ENCODE results near the gene TACR1. TPM values are rescaled to one million over a fixed set of nuclear protein-coding genes. Genes with fewer than 3 reads are reported as not detected.

Gene TACR1
- total and polyA plus RNA-seq, 2 of the 13 experiments (the other 11 are each of a cell fraction or from before 2014, with no cell fraction given): not detected

DNA sequence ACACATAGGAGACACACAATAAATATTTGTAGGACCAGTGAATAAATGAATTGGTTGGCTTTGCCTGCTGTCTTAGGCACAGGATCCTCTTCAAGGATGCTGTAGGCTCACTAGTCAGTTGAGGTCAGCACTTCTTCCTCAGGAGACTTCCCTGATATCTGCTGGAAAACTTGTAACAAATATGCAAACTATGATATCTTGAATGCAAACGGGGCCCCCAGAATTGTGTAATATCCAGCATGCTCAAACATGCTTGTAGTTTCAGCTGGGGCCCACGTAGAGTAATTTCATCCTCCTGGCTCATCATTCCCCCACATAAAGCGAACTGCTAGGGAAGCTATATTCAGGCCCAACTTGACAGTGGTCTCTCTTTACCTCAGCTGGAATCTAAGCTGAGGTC, 197.3 kb downstream of the TACR1 start (continued):
- TF ChIP-seq CAMTA2 (CRISPR knock-in tag; IDR thresholded peaks at IDR 0.05; ENCODE audit: borderline replicate concordance) (no peak), YY1 (IDR thresholded peaks at IDR 0.05; ENCODE audit: insufficient read depth, insufficient replicate concordance, low read depth, low read length) (no peak), EZH2 (conservative IDR thresholded peaks at IDR 0.05; ENCODE audit: low read depth, low read length) (no peak), ZNF547 (CRISPR knock-in tag; IDR thresholded peaks at IDR 0.05) (no peak), CEBPG (CRISPR knock-in tag; IDR thresholded peaks at IDR 0.05) (0 out of 2 replicates have a peak, but pooled peaks have one; percentile 47)
- TF ChIP-seq, protein P1, sequence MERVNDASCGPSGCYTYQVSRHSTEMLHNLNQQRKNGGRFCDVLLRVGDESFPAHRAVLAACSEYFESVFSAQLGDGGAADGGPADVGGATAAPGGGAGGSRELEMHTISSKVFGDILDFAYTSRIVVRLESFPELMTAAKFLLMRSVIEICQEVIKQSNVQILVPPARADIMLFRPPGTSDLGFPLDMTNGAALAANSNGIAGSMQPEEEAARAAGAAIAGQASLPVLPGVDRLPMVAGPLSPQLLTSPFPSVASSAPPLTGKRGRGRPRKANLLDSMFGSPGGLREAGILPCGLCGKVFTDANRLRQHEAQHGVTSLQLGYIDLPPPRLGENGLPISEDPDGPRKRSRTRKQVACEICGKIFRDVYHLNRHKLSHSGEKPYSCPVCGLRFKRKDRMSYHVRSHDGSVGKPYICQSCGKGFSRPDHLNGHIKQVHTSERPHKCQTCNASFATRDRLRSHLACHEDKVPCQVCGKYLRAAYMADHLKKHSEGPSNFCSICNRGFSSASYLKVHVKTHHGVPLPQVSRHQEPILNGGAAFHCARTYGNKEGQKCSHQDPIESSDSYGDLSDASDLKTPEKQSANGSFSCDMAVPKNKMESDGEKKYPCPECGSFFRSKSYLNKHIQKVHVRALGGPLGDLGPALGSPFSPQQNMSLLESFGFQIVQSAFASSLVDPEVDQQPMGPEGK (CRISPR knock-in tag; IDR thresholded peaks at IDR 0.05): peak; percentile 46; the same call in 1 of the 2 replicates

DNA sequence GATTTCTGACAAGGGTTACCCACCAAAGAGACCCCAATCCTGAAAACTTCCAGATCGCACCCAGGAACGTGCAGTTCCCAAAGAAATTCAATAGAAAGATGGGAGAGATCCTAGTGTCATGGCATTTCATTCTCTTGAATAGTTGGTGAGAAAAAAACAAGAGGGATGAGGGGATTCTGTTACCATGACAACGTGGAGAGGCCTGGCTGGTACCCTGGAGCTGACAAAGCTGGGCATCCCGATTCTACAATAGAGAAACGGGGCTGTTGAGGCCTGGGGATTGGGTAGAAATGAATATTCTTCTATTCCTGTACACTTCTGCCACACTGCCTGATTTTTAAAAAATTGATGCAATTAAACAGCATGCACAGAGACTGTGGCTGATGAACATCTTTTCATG, 199.9 kb downstream of the TACR1 start:
- in situ Hi-C loops (cut with HindIII; ENCODE audit: extremely low pct_ligation_motif_present, low pct_unique_long_range_greater_than_20kb): no loop called here
- H3K9me3 ChIP-seq (ENCODE audit: low read length): no peaks in the 10 kb centered on the region
- ATAC-seq: no peak
- no peak overlapping the region for H3K4me2 ChIP-seq (ENCODE audit: low read depth, low read length)
- 91% methylated on average over 5 of the region's 5 CpGs for WGBS (ENCODE audit: low lambda C conversion rate)
- H3K79me2 ChIP-seq (ENCODE audit: insufficient read depth, low read length): no peaks in the 10 kb centered on the region
- H2AFZ ChIP-seq (ENCODE audit: low read length): no peak overlapping the region
- H3K4me1 ChIP-seq (ENCODE audit: insufficient read depth, low read length): peaks cover 22% of the 10 kb centered on the region
- no peak overlapping the region for H3K4me3 ChIP-seq (replicated peaks in 1 of 3; ENCODE audit: insufficient read depth in 1 of 3, low read depth in 2 of 3, low read length in 3 of 3)
- intact Hi-C loops (cut with micrococcal nuclease; ENCODE audit: unreplicated experiment): no loop called here
- no peaks in the 10 kb centered on the region for H3K27me3 ChIP-seq (ENCODE audit: control insufficient read depth in 1 of 2, insufficient read depth in 2 of 2, low read length in 2 of 2)
- no peaks in the 10 kb centered on the region for H4K20me1 ChIP-seq (ENCODE audit: insufficient read depth, low read length)
- DNase-seq (ENCODE audit: low spot score): no peak
- H3K27ac ChIP-seq (ENCODE audit: extremely low read length, insufficient read depth, low read length): no peak overlapping the region
- BruUV-seq (replicated peaks): no TSS peak
- H3K9ac ChIP-seq (ENCODE audit: insufficient read depth, low read depth, low read length): no peak overlapping the region
- ChIA-PET POLR2A (no interaction called here), CTCF (ENCODE audit: low intra/inter-chr PET ratio, low total read pairs) (no interaction called here)
- no peak for FAIRE-seq
- TF ChIP-seq, protein P2, sequence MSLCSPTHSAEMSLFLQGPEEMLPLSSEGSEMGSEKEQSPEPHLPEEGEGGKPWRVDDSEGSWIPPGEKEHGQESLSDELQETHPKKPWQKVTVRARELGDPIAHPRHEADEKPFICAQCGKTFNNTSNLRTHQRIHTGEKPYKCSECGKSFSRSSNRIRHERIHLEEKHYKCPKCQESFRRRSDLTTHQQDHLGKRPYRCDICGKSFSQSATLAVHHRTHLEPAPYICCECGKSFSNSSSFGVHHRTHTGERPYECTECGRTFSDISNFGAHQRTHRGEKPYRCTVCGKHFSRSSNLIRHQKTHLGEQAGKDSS (CRISPR knock-in tag; IDR thresholded peaks at IDR 0.05; ENCODE audit: borderline replicate concordance, low read depth): no peak
- TF ChIP-seq RFX1 (IDR thresholded peaks at IDR 0.05) (peak; percentile 57; the same call in 1 of the 2 replicates), SETDB1 (CRISPR knock-in tag; IDR thresholded peaks at IDR 0.05; ENCODE audit: borderline replicate concordance) (no peak), ATM (IDR thresholded peaks at IDR 0.05; ENCODE audit: borderline replicate concordance) (no peak), ZMAT3 (CRISPR knock-in tag; conservative IDR thresholded peaks at IDR 0.05) (no peak)
- 0 out of 5 replicates have a peak, but pooled peaks cover 0 to 2% of the 10 kb centered on the region in 2 experiments for H3K36me3 ChIP-seq (replicated peaks in 1 of 2; ENCODE audit: control insufficient read depth in 1 of 2, insufficient read depth in 2 of 2, low read length in 2 of 2)

Small RNA genes lying within 50 kb of the gene (microRNA-seq; reads per million reads assigned to microRNA genes)
- 10.0 reads per million, percentile 46 among the genes with 10 or more reads in this experiment for gene MIR5000

Small RNA genes lying within 50 kb of the gene (small RNA-seq; reads per million reads assigned to genes)
- 0 to 24.2 (median 5.2) reads per million in 3 experiments for gene MIR5000 (ENCODE audit: insufficient read depth in 2 of 3, insufficient read length in 3 of 3, low read depth in 2 of 3, low replicate concordance in 1 of 3)

Other genes starting within 250 kb of the TACR1 start
- 106 and 143 TPM in 2 replicates for gene POLE4, start 240.9 kb downstream of the TACR1 start, total RNA-seq (2016; rRNA removed; fragmentation: Illumina TruSeq; extraction: Trizol)
- gene POLE4, start 240.9 kb downstream of the TACR1 start, polyA plus RNA-seq (2011; rRNA removed): 88.0 and 116 TPM in 2 replicates